ENCODE measurements around the gene APOA5.
"Not testable (repeated sequence)": the region's sequence is repeated elsewhere in the genome, so short reads cannot be mapped to it uniquely, and the experiment has no call there.

The APOA5 gene

DNA sequence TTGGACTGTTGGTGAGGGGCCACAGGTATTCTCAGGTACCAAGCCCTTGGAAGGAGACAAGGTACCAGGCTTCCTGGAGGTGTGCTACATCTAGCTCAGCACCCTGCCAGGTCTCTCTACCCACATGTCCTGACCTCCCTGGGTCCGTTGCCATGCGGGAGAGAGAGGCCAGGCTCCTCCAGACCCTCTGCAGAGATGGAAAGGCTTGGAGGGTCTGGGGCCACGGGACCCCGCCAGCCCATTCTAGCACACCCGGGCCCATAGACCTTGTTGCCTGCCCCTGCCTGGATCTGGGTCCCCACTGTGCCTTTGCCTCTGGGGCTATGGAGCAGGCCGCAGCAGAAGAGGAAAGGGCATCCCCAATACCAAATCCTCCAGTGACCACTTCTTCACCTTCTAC is 35.8 kb upstream of the APOA5 start:
- DNase-seq (ENCODE audit: low read depth) = no peak

DNA sequence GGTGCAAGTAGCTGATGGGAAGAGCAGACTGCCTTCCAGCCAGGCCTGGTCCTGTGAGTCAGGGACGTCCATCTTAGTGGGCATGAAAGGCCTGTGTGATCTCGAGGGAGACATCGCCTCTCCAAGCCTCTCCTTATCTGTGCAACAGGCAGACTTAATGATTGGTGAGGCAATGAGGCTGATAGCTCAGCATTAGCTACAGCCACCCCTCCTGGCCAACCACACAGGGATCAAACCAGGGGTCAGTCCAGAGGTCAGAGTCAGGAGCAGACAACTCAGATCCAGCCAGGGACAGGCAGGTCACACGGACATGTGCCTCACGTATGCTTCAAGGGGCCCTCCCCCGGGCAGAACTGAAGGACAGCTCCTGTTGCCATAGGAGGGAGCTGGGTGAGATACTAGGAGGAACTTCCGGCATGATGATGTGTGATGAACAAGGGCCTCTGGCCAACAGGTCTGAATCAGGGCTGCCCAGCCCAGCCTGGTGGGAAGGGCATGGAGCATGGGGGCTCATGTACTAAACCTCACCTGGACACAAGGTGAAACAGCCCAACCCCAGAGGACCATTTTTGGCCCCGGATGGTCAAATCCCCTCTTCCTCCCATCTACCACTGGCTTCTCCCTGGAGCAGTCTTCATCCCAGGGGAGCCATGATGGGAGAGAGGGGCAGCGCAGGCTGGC is 35.2 kb upstream of the APOA5 start:
- DNase-seq (ENCODE audit: low read depth) = no peak

DNA sequence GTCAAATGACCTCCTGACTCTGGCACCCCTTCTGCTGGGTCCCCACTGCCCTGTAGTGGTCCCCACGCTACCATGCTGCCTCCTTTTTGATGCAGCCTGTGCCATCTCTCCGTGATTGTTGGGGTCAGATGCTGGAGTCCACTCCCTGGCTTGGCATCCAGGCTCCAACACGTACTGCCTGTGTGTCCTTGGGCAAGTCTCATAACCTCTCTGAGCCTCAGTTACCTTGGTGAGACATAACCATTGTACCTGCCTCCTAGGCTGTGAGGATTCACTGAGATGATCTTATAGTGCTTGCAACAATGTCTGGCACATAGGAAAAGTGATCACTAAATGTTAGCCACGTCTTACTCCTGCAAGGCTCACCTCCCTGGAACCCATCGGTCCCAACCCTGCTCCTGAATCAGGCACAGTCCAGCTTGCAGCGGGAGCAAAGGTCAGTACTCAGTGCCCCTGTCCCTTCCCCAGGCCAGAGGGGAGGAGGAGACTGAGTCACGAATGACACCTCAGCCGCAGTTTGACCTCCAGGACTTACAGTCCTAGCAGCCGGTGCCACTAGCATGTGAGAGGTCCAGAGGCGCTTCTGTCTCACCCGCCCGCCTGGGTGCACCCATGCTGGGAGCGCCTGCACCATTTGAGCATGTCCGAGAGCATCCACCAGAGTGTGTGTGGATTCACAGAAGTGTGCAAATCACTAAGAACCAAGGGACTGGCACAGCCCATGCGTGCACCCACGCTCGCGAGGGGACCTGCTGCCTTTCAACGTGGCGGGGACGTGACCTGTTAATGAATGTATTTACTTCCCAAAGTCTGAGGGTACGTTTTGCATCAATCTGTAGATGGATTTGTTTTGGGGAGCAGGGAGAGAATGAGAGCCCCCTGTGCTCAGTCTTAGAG is 34.4 kb upstream of the APOA5 start:
- no peak for DNase-seq (ENCODE audit: low read depth)

DNA sequence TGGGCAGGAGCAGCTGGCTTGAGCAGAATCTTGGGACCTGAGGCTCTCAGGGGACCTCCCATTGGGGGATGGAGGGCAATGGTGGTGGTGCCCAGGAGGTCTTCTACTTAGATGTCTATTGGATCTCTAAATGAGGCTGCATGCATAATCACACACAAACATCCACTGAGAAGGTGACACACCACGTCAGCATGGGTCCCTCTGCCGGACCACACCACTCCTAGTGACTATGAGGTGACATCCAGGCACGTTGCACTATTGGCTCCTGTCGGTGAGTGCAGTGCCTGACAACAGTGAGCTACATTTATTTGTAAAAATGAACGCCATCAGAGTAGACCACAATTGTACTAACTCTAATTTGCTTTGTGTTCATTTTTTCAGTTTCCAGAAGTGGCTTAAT is 33.8 kb upstream of the APOA5 start:
- DNase-seq (ENCODE audit: low read depth) = no peak

DNA sequence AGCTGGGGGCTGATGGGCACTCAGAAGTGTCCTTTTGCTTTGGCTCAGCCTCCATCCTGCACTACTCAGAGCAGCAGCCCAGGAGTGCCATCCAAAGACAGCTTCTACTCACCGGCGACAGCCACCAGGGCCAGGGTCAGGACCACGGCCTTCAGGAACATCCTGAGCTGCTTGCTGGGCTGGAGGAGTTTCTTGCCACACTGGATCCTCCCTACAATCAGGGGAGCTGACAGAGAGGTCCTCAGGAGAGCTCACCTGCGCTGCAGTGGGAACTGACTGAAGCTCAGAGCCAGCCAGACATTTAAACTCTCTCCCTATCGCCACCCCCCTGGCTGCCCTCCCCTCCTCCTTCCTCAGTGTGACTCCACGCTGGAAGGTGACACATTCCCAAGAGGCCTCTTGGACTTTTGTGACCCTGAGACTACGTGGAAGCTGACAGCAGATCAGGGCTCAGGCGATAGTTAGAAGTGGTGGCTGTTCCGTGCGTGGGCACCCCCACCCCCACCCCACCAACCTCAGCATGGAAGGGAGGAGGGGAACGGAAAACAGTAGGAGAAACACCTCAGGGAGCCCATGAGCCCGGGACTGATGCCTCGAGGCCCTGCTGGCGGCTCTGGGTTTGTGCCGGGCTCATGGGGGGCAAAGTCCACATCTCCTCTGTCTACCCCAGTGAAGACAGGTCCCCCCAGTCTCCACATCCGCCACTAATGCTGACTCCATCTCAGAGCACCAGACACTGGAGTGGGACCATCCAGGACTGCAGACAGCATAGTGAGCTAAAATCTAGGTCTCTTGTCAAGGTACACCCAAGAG is 31.6 kb upstream of the APOA5 start, which contains the start of gene APOA4:
Gene APOA4 (minus strand): TSS at position 274 of the 813 bp plus-strand sequence. CDS start 113 bp downstream, at position 161.
- DNase-seq (ENCODE audit: low read depth) = no peak

DNA sequence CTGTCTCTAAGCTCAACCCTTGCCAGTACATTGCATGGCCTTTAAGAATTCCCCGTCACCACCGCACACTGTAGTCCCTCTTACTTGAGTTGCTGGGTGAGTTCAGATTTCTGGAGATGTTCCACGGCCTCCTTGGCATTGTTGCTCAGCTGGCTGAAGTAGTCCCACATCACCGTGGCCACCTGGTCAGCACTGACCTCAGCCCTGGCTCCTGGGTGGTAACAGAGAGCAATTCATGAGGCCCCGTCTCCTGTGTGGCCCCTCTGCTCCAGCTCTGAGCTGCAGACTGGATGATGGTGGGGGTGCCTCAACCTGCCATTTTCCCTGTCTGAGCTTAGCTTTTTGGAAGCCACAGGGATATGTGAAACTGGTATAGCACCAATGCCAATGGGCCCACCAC is 30.9 kb upstream of the APOA5 start:
- no peak for DNase-seq (ENCODE audit: low read depth)

DNA sequence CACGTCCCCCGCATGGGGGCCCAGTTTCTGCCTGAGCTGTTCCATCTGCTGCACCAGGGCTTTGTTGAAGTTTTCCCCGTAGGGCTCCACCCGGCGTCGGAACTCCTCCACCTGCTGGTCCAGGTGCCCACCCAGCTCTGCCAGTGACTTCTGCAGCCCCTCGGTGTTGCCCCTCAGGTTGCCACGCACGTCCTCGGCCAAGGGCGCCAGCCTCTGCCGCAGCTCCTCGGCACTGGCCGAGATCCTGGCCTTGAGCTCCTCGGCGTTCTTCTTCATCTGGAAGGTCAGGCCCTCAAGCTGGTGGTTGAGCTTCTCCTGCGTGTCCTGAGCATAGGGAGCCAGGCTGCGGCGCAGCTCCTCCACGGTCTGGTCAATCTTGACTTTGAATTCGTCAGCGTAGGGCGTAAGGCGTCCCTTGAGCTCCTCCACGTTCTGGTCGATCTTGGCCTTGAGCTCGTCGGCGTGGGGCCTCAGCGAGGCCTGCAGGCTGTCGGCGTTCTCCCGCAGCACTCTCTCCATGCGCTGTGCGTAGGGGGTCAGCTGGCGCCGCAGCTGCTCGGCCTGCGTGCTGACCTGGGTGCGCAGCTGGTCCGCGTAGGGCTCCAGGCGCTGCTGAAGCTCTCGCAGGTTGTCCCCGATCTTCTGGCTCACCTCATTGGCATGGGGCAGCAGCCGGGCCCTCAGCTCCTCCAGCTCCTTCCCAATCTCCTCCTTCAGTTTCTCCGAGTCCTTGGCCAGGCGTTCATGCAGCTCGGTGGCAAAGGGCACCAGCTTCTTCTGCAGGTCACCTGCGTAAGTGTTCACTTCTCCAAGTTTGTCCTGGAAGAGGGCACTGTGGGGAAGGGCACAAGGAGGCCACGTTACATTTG is 29.6 kb upstream of the APOA5 start:
- DNase-seq (ENCODE audit: low read depth) = no peak

DNA sequence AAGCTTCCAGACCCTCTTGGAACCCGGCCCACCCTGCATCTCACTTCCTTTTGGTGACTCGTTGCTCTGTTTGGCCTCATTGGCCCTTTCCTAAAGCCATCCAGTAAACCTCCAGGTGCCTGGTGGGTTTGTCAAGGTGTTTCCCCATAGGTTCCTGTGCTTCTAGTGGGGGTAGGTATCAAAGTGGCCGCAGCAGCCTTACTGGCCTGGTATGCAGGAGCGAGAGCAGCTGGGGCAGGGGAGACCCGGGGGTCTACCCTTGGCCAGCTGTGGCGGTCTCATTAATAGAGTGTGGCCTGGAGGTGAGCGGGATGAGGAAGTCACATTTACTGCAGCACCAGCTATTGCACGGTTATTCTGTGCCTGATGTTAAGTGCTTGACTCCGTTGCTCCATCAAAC is 27.4 kb upstream of the APOA5 start:
- no peak for DNase-seq (ENCODE audit: low read depth)

DNA sequence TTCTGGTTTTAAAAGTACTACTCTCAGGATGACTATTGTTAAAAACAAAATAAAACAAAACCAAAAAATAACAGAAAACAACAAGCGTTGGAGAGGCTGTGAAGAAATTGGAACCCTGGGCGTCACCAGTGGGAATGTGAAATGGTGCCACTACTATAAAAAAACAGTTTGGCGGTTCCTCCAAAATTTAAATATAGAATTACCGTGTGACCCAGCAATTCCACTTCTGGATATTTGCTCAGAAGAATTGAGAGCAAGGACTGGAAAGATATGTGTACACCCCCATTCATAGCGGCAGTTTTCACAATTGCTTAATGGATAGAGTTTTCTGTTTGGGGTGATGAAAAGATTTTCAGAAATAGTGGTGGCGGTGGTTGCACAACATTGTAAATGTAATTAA is 22.8 kb upstream of the APOA5 start:
- DNase-seq (ENCODE audit: low read depth) = no peak

DNA sequence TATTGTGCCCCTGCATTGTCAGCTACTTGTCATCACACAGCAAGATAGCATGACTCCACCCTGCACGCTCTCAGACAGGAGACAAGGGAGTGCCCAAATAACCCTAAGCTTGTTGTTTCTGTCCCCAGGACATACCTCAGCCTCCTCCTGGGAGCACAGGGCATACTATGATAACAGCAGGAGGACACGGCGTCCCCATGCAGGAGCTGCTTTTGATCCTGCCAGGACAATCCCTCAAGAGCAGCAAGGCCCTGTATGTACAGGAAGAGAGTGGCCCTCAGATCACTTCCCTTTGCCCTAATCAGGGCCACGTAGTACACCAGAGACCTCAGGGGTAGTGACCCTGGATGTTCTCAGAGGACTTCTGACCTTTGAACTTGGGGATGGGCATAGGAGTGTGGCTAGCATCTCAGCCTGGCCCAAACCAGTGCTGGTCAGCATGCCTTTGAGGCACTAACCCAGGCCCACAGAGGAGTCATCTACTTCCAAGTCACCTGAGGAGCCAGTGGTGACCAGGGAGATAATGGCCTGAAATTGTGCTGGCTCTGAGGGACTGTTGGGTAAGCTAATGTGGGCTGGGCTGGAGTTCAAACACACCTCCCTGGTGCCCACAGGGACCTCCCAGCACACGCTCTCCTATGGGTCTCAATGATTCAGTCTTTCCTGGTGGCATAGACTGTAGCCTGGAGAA is 22.2 kb upstream of the APOA5 start:
- DNase-seq (ENCODE audit: low read depth) = no peak

DNA sequence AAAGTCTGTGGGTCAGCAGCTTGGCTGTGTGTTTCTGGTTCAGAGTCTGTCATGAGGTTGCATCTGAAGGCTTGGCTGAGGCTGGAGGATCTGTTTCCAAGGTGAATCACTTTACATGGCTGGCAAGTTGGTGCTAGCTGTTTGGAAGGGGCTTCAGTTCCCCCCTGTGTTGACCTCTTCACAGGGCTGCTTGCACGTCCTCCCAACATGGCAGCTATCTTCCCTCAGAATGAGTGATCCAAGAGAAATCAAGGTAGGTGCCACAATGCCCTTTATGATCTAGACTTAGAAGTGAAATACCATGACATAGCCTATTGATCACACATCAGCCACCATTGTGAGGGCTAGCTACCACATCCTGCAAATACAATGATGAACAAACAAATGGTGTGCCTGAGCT is 21.5 kb upstream of the APOA5 start:
- no peak for DNase-seq (ENCODE audit: low read depth)

DNA sequence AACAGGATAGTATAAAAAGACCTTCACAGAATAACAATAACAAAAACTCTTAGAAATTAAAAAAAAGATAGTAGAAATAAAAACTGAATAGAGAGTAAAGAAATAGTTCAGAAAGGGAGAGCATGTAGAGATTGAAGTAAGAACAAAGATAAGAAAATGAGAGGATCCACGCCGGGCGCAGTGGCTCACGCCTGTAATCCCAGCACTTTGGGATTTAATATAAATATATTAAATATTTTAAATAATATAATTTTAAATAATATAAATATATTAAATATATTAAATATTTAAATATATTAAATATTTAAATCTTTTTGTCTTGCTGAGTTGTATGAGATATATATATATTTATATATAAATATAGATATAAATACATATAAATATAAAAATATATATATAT is 20.4 kb upstream of the APOA5 start:
- DNase-seq (ENCODE audit: low read depth) = no peak

DNA sequence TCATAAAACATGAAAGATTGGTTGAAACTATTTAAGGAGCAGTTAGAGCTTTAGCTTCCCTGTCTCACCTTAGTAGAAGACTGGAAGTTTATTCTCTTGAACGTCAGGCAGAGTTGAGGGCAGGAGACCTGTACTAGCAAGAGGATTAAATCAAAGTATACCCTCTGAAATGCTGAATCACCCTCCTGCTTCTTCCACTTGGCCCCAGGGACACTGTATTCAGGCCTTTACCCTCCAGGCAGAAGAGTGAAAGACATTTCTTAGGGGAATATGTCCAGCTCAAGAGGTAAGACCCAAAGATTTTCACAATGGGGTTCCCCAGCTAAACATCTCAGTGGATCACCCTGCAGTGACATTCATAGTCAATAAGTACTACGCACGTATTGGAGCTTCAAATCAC is 19.5 kb upstream of the APOA5 start:
- no peak for DNase-seq (ENCODE audit: low read depth)

DNA sequence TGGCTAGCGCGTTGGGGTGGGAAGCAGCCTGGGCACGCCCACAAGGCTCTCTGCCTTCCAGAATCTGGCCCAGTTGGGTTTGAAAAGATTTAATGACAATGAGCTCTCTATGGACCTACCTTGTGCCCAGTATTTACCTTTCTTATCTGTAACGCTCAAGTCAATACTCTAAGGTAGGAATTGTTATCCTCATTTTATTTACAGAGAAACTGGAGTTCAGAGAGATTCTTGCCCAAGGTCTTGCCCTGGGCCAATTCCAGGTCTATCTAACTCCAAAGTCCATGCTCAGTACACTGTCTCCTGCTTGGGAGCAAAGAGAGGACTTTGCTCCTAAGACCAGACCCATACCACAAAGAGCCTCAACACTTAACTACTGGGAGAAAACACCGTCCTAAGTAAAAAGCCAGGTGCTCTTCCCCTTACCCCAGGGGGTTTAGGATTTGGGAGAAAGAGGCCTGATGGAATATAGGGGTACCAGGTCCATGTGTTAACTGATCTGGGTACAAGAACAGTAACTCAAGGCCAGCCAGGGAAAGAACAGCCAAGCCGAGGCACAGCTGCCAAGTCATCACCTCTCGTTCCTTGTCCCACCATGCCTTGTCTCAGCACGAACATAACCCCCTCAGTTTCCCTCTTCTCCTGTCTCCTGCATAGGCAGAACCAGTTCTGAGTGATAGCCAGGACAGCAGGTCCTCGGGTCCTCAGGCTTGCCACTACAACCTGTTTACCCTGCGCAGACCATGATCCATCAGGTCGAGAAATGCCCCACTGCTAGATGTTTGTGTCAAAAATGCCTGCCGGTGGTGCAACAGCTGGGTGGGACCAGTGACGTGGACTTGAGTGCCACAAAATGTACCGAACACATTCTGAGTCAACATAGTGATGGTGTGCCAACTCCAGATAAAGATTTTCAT is 16.8 kb upstream of the APOA5 start:
- DNase-seq (ENCODE audit: low read depth) = no peak

DNA sequence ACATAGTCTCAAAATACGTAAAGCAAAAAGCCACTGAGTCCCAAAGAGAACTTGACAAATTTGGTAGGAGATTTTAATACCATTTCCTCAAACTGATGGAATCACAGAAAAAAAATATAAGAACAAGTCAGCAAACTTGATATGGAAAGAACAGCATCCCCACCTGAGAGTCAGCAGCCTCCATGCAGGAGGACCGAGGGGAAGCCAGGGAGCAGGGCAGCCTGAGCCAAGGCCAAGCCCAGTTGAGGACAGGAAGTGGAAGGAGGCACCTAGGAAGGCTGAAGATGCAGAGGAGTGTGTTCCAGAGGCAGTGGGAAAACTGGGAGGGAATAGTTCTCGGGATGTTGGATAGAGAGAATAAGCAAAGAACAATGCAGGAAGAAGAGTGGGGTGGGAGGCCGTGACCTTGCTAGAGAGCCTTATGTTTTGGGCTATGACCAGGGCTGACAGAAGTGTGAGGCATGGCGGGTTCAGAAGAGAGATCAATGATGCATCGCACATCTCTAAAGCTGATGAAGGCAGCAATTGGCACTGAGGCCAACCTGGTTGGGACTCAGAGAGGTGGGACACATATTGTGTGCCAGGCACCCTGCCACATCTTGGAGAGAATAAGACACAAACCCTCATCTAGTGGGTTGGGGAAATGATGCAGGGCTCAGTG is 16.1 kb upstream of the APOA5 start:
- no peak for DNase-seq (ENCODE audit: low read depth)

DNA sequence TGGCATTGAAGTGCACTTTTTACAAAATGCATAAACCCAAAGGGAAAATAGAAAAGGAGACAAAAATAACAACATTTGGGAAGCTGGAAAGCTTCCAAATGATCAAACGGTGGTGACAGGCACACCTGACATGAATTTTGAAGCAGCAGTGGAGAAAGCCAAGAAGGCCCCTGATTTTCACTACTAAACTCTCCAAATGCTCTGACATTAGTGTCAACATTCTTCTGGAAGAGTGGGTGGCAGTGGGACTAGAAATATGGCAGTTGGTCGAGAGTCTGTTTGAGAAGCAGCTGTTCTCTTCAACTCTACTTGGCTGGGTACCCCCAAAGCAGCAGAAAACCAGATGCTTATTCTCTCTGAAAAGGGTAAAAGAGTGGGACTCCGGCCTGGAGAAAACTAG is 12.3 kb upstream of the APOA5 start:
- DNase-seq (ENCODE audit: low read depth) = no peak

DNA sequence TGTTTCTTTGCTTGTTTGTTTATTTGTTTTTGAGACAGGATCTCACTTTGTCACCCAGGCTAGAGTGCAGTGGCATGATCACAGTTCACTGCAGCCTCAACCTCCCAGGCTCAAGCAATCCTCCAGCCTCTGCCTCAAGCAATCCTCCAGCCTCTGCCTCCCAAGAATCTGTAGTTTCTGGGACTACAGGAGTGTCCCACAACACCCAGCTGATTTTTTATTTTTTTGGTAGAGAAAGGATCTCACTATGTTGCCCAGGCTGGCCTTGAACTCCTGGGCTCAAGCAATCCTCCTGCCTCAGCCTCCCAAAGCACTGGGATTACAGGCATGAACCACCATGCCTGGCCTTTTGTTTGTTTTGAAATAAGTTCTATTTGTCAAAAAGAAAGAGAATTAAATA is 10.0 kb upstream of the APOA5 start:
- not testable (repeated sequence) for DNase-seq (ENCODE audit: low read depth)

DNA sequence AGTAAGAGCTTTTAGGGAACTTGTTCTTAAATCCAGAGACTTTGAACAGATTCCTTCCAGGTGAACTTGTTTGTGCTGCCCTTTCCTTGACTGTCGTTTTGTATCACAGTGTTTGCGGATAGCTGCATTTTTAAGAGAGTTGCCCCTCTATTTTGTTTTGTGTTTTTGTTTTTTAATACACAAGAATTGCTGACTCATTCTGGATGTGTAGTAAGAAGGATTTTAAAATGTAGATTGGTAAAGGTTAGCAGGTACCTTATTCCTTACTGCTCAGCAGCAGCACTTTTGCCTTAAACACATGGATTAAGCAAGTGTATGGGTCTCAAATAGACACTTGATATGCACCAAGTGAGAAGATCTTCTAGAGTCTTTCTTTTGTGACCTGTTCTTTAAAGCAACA is 8.9 kb upstream of the APOA5 start:
- no peak for DNase-seq (ENCODE audit: low read depth)

DNA sequence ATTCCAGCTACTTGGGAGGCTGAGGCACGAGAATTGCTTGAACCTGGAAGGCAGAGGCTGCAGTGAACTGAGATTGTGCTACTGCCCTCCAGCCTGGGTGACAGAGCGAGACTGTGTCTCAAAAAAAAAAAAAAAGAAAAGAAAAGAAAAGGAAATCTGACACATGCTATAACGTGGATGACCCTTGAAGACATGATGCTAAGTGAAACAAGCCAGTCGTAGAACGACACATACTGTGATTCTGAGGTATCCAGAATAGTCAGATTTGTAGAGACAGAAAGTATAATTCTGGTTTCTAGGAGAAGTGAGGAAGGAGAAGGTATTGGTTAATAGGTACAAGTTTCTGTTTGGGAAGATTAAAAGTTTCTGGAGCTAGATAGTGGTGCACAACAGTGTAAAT is 6.7 kb upstream of the APOA5 start:
- DNase-seq (ENCODE audit: low read depth) = no peak
